CD4-positive, alpha-beta T cell treated with Interferon alpha-2 for 1 hour (primary cell): ENCODE measurements around the gene PRKN.

Experiments used
- DNase-seq, 2 donors: peaks; one replicate each; pipeline ENCODE4 v3.0.0-alpha.2; 2020 to 2022

PRKN gene

DNA sequence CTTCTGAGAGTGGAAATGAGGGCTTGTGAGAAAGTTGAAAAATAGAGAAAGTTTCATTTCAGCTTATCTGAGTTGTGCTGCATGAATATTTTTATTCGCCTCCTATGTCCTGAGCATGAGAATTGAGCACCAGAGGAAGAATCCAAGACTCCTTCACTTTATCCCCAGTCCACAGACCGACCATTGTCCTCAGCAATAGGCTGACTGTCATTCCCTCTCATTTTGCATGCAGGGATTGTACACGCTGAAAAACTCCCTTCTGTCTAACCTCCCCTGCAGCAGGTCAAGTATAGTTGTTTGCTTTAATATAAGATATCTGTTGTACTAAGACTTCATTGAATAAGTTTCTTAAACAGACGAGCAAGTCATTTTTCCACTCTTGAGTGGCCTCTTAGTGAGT lies 437.6 kb downstream of the PRKN start:
- DNase-seq: no peak

DNA sequence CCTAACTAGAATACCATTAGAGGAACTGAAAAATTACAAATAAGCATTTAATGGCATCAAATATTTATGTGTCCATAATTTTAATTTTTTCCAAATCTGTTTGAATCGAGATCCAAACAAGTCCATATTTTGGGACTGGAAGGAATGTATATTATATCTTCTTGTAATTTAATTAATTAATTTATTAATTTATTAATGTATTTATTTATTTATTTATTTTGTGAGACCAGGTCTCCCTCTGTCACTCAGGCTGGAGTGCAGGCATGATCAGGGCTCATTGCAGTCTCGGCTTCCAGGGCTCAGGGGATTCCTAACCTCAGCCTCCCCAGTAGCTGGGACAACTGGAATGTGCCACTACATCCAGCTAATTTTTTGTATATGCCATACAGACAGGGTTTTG lies 453.6 kb downstream of the PRKN start:
- no peak for DNase-seq

DNA sequence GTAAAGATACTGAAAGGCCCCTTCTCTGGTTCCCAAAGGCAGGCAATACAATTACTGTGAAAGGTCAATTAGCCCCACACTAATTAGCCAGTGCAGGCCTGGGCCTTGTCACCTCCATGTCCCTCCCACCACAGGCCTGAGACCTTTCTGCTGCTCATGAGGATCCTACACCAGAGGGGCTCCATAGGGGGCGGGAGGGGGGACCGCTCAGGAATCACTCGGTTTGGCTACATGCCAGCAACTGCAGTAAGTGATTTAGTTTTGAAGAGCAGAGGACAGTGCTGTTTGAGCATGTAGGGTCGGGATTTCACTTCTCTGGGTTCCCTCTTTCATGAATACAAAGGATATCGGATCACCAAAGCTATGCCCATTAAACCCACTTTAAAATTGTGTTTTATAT lies 455.6 kb downstream of the PRKN start:
- DNase-seq: no peak

DNA sequence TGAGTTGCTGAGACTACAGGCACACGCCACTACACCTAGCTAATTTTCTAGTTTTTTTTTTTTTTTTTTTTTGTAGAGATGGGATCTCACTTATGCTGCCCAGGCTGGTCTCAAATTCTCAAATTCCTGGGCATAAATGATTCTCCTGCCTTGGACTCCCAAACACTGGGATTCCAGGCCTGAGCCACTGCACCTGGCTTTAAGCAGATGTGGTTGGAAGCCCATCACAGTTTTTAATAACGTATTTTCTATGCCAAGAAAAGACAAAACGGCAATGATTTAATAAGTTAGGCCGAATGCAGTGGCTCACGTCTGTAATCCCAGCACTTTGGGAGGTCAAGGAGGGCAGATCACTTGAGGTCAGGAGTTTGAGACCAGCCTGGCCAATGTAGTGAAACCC lies 456.6 kb downstream of the PRKN start:
- no peak for DNase-seq

- no peak for DNase-seq
These were observed 459.9 kb downstream of the PRKN start for GRCh38 chr6:162267641-162268040.

DNA sequence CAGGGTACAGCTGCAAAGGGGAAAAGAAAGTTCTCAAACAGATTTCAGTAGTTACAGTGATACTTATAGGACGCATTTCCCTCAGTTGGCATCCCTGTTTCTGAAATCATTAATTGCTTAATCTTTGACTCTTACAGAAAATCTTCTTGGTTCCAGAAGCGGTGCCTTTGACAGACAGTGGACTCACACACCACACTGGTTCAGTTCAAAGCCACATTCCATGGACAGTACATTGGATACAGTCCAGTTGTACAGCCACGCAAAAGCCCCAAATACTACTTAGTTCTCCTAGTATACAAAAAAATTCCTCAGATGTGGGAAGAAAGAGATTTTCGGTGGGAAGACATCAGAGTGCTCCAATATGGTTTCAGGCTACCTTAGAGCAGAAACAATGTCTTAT lies 460.4 kb downstream of the PRKN start:
- no peak for DNase-seq

DNA sequence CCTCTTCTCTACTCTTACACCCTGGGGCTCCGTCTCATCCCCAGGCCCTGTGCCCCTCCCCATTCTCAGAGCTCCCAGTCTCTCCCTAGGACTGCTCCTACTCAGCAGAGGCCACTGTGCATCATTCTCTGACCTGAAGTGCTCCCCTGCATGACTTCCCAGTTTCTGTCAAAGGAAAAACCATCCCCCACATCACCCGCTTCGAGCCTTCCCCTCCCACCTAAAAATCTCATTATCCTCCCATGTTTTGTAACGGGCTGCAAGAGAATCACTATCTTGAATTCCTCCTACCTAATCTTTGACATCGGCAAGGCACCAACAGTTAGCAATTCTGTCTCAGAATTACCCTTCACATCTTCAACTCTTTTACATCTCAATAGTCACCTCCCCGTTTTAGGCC lies 463.0 kb downstream of the PRKN start:
- no peak for DNase-seq

- DNase-seq: no peak
These were observed 464.9 kb downstream of the PRKN start for GRCh38 chr6:162262466-162263196.

DNA sequence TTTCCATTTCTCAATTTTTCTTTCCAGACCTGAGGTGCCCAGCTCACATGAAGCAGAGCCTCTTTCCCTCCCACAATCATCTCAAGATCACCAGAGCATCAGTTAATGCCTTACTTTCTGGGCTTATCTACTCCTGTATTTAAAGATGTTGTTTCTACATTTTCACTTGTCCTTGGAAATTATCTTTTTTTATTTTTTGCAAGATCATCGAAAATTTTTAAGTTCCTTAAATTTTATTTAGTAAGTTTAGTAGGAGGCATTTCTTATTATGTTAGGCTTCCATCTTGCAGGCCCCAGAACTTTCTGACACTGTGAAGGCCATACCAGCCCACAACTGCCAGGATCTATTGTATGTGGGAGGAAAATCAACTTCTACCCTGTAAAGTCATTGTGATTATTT lies 466.0 kb downstream of the PRKN start:
- no peak for DNase-seq

- DNase-seq: no peak
These were observed 467.5 kb downstream of the PRKN start for GRCh38 chr6:162260027-162260426.

DNA sequence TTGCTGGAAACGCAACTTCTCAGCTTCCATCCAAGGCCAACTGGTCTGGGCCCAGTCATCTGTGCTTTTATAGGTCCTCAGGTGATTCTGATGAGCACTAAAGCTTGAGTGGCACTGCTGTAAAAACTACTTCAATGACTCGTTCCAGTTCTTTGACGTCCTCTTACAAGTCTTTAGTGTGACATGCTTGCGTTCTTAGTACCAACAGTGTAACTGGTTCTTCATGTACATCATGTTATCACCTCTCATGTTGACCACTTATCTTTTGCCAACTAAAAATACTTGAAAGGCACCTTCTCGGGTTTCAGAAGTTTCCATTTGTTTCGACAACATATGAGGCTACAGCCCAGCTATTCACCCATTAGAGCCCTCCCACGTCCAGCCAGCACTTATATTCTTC lies 468.9 kb downstream of the PRKN start:
- no peak for DNase-seq

GRCh38 chr6:162256361-162256760 lies 471.2 kb downstream of the PRKN start:
- no peak for DNase-seq

GRCh38 chr6:162251257-162251656 lies 476.3 kb downstream of the PRKN start:
- DNase-seq: no peak

DNA sequence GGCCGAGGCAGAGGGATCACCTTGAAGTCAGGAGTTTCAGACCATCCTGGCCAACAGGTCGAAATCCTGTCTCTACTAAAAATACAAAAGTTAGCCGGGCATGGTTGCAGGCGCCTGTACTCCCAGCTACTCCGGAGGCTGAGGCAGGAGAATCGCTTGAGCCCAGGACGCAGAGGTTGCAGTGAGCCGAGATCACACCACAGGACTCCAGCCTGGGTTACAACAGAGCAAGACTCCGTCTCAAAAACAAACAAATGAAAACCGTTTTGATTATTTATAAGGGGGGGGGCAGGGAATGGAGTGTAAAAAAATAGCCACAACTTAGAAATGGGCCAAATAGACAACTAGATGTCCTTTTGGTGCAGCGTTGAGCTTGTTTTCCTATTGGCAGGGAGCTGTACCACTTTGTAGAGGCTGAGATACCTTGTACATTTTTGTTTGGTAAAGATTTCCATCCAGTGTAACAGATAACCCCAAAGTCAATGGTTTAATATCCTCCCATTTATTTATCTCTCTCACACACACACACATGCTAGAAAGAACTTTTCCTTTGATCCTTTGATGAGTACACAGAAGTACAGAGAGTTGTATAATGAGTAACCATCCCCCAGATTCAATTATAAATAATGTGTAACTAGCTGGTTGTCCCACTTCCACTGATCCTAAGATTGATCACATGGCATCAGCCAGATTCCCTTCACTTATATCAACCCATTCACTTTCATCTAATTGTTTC lies 477.5 kb downstream of the PRKN start:
- no peak for DNase-seq

DNA sequence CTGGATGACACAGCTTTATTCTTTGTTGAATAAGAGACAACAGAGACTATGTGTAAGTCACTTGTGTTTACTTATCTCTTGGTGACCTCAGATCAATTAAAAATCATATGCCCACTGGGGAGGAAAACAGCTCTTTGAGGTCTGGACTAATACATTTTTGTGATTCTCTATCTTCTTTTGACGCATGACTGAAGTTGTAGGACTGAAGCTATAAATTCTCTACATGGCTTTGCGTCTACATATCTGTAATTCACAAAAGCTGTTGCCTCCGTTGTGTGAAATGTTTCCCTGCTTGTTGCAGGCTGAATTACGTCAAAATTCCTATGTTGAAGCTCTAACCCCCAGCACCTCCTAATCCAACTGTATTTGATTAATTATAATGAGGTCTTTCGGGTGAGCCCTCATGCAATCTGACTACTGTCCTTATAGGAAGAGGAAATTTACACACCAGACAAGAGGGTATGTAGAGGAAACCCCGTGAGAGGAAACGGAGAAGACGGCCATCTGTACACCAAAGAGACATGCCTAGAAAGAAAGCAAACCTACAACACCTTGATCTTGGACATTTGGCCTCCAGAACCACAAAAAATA lies 481.6 kb downstream of the PRKN start:
- DNase-seq: no peak

DNA sequence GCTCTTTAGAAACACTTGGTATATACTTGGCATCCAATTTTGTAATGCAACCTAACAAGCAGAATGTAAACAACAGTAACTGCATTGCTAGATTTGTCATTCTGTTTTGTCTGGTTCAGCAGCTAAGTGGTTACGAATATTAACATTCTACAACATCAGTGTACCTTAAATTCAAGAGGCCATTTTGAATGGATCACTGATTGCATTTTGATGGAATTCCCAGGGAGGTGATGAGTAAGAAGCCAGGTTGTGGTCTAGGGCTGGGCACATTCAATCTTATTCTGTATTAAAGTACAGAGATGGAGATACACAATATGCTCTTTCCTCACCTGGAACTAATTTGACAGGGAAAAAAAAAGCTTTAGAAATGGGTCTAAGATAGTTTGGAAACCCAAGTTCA lies 483.5 kb downstream of the PRKN start:
- no peak for DNase-seq

GRCh38 chr6:162242915-162243314 lies 484.7 kb downstream of the PRKN start:
- DNase-seq: no peak

DNA sequence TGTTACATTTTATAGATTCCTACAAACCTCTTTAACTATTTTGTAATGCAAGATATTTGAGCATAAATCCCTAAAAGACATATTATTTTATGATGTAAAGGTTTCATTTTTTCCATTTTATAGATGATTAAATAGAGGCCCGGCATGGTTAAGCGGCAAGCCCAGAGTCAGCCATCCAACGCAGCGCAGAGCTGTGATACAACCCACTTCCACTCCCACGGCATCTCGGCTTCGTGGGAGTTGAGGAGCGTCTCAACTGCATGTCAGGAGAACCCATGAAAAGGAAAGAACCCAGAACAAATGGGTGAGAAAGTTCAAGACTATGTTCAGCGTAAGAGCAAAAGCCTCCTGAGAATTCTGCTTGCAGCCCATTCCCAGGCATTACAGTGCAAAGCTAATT lies 488.2 kb downstream of the PRKN start:
- DNase-seq: no peak

DNA sequence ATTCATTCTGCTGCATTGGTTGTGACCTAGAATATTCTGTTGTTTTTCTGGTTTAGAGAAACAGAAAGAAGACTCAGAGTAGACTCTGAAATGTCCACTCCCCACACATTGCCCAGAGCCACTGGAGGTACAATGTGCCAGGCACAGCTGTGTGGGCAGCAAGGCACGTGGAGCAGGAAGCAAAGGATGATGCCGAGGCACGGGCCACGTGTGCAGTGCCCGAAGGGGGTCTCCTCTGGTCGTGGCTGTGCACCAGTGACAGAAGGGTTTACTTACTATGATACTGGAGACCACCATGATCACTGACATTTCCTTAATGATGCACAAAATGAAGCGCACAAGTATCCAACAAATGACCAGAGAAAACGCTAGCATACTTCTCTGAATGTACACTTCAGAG lies 488.9 kb downstream of the PRKN start:
- DNase-seq: no peak

- no peak for DNase-seq
These were observed 490.2 kb downstream of the PRKN start for GRCh38 chr6:162237331-162237730.

GRCh38 chr6:162234631-162235030 lies 492.9 kb downstream of the PRKN start:
- DNase-seq: no peak

DNA sequence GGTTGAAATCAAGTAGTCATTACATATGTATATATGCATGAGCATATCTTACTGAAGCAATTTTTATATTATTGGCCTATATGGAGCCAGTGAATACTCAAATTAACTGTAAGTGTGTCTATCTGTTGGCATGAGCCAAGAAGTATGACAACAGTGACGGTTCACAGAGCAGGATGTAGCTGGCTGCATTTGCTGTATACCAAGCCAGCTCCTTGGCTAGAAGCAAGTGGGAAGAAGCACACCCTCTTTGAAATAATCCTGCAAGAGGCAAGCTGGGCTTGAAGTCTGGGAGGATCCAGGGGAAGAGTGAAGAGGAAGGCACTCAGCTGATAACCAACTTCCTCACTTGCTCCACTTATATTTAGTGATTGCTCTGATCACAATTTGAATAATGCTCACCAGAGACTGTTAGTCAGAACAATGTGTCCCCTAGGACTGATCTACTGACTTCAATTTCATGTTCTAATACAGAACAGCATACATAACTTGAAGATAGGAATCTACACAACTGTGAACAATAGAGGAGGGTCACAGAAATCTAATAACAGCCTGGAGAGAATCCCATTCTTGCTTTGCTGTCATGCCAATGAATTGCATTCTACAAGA lies 497.3 kb downstream of the PRKN start:
- no peak for DNase-seq

- no peak for DNase-seq
These were observed 498.5 kb downstream of the PRKN start for GRCh38 chr6:162229093-162229492.

- DNase-seq: no peak
These were observed 500.8 kb downstream of the PRKN start for GRCh38 chr6:162226803-162227202.
